T-helper 1 cell treated with Interleukin-12 subunit alpha and Interleukin-12 subunit beta and Interleukin-4 antibody, amounts not matched to agents 30 ng/mL and 1 ng/mL, for 36 hours (primary cell): ENCODE results near the gene MRAP. TPM values are rescaled to one million over a fixed set of nuclear protein-coding genes. Genes with fewer than 3 reads are reported as not detected.

Experiments
- intact Hi-C: fragments of 100-400 bp; cut with micrococcal nuclease; formaldehyde crosslinking; loops from one replicate; pipeline ENCODE4 v1.15.1; 2024
- total RNA-seq: library from RNA; stranded (reverse); gene quantifications from 2 replicates; pipeline ENCODE4 v1.2.3, GENCODE V29; 2022

The MRAP gene
- total RNA-seq, 1 donor from 2014 or later = not detected

GRCh38 chr21:32347351-32347750 lies 48.7 kb downstream of the MRAP start:
- intact Hi-C loops = no loop called here

GRCh38 chr21:32347977-32348376 lies 49.3 kb downstream of the MRAP start:
- intact Hi-C loops = no loop called here

GRCh38 chr21:32348604-32349332 lies 50.1 kb downstream of the MRAP start:
- intact Hi-C loops = no loop called here

DNA sequence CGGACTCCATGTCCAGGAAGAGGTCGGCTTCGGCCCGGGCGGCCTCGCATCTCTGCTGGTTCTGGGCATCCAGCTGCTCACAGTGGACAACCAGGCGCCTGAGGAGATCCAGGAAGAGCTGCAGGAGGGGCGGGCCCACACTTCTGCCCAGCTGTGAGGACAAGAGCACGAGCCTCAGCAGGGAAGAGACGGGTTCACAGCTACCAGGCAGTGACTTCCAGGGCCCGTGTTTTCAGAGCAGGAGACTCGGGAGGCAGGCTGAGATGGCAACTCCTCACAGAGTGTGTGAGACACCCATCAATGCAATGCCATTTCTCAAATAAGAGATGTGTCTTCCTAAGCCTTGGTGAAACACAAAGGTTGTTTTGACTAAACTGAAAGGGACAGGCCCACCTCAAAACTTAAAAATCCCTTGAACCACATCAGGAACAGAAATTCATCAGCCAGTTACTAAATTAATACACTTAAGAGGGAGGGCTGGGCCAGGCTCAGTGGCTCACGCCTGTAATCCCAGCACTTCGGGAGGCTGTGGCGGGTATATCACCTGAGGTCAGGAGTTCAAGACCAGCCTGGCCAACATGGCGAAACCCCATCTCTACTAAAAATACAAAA lies 50.8 kb downstream of the MRAP start:
- intact Hi-C loops = no loop called here

DNA sequence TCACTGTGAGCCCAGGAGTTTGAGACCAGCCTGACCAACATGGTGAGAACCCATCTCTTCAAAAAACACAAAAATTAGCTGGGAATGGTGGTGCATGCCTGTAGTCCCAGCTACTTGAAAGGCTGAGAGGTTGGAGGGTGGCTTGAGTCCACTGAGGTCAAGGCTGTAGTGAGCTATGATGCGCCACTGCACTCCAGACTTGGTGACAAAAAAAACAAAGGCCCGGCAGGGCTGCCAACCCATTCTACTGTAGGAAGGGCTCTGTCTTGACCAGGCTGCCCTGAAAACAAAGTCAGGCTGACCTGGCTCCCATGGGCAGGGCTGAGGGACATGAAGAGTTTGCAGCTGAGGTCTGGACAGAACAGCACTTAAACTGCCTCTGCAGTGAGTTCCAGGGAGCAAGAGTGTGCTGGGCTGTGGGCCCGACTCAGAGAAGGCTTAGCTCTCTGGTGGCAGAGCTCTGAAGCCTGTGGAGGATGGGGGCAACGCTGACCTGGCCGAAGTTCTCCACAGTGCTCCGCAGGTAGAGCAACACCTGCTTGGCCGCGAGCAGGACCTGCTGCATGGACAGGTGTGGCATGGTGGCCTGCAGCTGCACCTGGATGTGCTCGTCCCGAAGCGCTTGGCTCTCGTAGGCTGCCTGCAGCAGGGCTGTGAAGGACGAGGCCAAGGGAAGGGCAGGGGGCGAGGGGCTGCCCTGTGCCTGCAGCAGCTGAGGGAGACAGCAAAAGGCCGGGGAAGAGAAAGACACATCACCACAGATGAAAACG lies 51.7 kb downstream of the MRAP start:
- intact Hi-C loops = no loop called here

DNA sequence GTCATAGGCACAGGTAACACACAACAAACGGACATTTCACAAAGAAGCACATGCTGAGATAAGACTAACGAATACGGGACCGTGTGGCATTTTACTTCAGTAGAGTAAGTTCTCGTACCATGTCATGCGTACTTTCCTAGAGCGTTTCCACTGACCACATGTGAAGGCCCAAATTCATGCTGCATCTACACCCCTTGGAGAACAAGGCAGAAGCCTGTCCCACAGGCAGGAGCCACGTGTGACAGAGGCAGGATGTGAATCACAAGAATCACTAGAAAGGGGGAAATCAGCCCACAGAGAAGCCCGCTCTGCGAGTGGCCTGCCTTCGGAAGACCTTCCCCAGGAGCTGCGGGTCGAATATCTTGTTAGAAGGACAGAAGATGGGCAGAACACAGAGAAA lies 52.3 kb downstream of the MRAP start:
- intact Hi-C loops = no loop called here

GRCh38 chr21:32351428-32351827 lies 52.8 kb downstream of the MRAP start:
- intact Hi-C loops = no loop called here

DNA sequence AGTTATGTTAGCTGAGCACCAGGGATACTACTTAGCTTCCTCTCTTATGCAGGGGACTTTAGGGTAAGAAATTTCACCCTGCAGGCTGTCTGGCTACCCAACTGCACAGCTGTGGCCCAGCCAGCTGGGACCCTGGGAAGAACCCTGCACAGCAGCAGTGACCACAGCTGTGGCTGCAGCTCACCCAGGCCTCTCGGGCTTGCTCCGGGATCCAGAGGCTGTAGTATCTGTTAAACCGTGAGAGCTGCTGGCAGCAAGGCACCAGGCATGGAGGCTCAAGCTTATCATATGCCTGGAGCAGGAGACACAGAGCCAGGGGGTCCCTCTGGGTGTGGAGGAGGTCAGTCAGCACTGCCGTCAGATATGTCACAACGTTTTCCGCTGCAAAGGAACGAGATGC lies 53.9 kb downstream of the MRAP start:
- intact Hi-C loops = no loop called here

DNA sequence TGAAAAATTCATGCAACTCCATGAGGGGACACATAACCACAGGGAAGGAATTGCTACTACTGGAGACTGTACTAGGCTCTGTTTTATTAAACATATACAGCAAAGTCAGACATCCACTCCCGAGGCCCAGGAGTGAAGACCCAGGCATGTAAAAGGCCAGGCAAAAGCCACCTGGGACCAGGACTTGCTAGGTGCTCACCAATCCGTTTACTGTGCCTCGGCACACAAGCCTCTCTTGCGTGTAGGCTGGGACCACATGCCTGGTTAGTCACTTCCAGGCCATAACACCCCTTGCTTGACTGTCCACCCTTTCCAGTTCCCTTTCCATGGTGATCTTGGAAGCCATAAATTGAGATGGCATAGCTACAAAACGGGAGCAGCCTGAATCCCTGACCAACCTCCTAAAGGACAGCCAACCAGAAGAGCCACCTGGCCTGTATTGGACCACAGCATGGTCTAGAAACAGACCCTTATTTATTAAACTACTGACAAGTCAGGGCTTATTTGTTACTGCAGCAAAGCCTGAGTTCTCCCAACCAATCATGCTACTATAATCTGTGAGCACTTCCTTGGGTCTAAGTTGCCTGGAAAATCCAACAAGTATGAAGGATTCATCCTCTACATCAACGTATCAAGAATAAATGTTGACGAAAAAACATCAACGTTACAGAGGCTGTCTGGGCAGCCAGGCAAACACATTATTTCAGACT lies 54.5 kb downstream of the MRAP start:
- intact Hi-C loops = no loop called here

GRCh38 chr21:32356874-32357395 lies 58.3 kb downstream of the MRAP start:
- intact Hi-C loops = no loop called here

DNA sequence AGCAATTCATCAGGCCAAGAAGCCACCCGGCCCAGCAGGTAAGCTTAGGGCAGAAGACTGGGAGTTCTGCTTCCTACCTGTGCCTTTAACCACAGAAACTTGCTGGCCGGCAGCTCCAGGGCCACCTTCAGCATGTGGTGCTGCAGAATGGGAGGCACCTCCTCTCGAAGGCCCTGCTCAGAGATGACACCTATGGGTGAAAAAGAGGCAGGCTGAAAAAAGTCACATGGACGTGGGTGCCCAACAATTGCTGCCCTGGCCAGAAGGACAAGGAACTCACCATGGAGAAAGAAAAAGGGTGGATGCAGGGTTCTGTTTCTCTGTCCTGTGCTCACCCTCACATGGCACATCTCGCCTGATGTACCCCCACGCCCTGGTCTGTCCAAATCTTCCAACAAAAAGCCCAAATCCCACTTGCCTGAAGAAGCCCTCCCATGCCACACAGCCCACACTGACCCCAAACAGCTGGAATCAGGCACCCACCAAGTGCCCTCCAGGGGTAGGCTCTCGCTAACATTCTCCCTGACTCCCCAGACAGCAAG lies 61.1 kb downstream of the MRAP start:
- intact Hi-C loops = no loop called here

DNA sequence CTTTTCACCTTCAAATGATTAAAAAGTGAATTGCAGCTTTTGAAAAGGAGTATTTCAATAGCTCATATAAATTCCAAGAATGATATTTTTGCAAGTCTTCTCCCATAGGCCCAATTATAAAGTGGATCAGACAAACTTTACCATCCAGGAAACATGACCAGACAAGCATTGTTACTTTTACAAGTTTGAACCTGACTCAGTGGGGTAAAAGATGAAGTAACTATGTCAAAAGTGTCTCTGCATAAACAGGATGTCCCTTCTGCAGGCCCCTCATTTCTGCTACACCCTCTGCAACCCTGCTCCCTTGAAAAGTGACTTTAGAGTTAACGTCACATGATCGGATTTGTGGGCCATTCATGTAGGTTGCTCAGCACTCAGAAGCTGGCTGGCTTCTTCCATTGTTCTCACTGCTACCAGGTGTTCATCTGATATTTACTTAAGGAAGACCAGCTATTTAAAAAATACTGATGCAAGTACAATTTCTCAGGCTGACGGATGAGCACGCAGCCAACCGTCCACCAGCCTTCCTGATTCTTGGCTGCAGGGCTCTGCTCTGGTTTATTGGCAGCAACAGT lies 61.8 kb downstream of the MRAP start:
- intact Hi-C loops = no loop called here

Other genes starting within 250 kb of the MRAP start
- 17.0 and 20.8 TPM in 2 replicates for gene MIS18A, start 19.8 kb upstream of the MRAP start, total RNA-seq
- gene URB1, start 94.2 kb downstream of the MRAP start, total RNA-seq = 22.4 and 24.4 TPM in 2 replicates
- 2.2 and 2.8 TPM in 2 replicates for gene EVA1C, start 113.9 kb downstream of the MRAP start, total RNA-seq